IMR-90 (cell line): ENCODE data around the gene MGAT5. TPM values are rescaled to one million over a fixed set of nuclear protein-coding genes. Genes with fewer than 3 reads are reported as not detected.

Experiments
- ATAC-seq: fragments of 200-7000 bp; cut with Tn5 transposase; 2 replicates; pipeline ENCODE4 v1.9.1; 2020; ENCODE audit warnings: low read depth, mild to moderate bottlenecking, moderate library complexity
- BruUV-seq: library from RNA; stranded (reverse); fragments of 400-500 nt; replicated peaks from 2 replicates; lab custom pipeline; 2021; lab: Mats Ljungman, UMichigan
- CTCF ChIA-PET: fragments of 300-600 bp; formaldehyde crosslinking; extraction: SDS; loops from one replicate; lab custom pipeline; 2021; ENCODE audit warnings: antibody characterized with exemption; lab: Yijun Ruan, JAX
- POLR2A ChIA-PET: fragments of 300-600 bp; sonication (Branson Sonifier 250); formaldehyde crosslinking; loops from one replicate; lab custom pipeline; 2022; ENCODE audit warnings: antibody characterized with exemption; ENCODE audit not compliant: unreplicated experiment; lab: Charles Lee
- DNase-seq: peaks from one replicate; pipeline ENCODE4 v3.0.0; 2013
- H2AFZ ChIP-seq: replicated peaks from 2 replicates; pipeline ENCODE3; 2013; ENCODE audit warnings: low read length, mild to moderate bottlenecking; ENCODE audit not compliant: poor library complexity
- H2AK5ac ChIP-seq: 2 replicates; pipeline ENCODE4 v1.6.1; 2013; ENCODE audit warnings: low read depth, low read length, inconsistent platforms
- H2AK9ac ChIP-seq: replicated peaks from 2 replicates; pipeline ENCODE3; 2013; ENCODE audit warnings: mild to moderate bottlenecking, low read depth, low read length, moderate library complexity; ENCODE audit not compliant: poor library complexity
- H2BK120ac ChIP-seq: 2 replicates; pipeline ENCODE4 v1.6.1; 2013; ENCODE audit warnings: low read depth, low read length, inconsistent platforms
- H2BK15ac ChIP-seq: 3 replicates; pipeline ENCODE4 v1.6.1; 2013; ENCODE audit warnings: low read depth, low read length, inconsistent platforms
- H2BK20ac ChIP-seq: 2 replicates; pipeline ENCODE4 v1.6.1; 2013; ENCODE audit warnings: low read depth, mild to moderate bottlenecking, inconsistent platforms, low read length, moderate library complexity
- H2BK5ac ChIP-seq: 2 replicates; pipeline ENCODE4 v1.6.1; 2013; ENCODE audit warnings: mild to moderate bottlenecking, low read depth, low read length, inconsistent platforms; ENCODE audit not compliant: poor library complexity, severe bottlenecking
- H3K14ac ChIP-seq: replicated peaks from 2 replicates; pipeline ENCODE4 v1.6.1; 2013; ENCODE audit warnings: low read depth, low read length, inconsistent platforms
- H3K18ac ChIP-seq: 2 replicates; pipeline ENCODE4 v1.6.1; 2013; ENCODE audit warnings: low read depth, low read length, control low read depth
- H3K23ac ChIP-seq: 2 replicates; pipeline ENCODE4 v1.6.1; 2013; ENCODE audit warnings: low read depth, low read length, inconsistent platforms
- H3K27ac ChIP-seq: 2 replicates; pipeline ENCODE4 v1.5.1; 2013; ENCODE audit warnings: mild to moderate bottlenecking, control low read depth, low read length; ENCODE audit not compliant: insufficient read depth
- H3K27me3 ChIP-seq: 2 replicates; pipeline ENCODE4 v1.6.1; 2013; ENCODE audit warnings: low read length; ENCODE audit not compliant: control insufficient read depth, insufficient read depth
- H3K36me3 ChIP-seq: 2 replicates; pipeline ENCODE4 v1.6.1; 2013; ENCODE audit warnings: low read length, mixed read lengths; ENCODE audit not compliant: control insufficient read depth, insufficient read depth
- H3K4ac ChIP-seq: 2 replicates; pipeline ENCODE4 v1.6.1; 2013; ENCODE audit warnings: low read depth, low read length, inconsistent platforms
- H3K4me1 ChIP-seq: 2 replicates; pipeline ENCODE4 v1.6.1; 2013; ENCODE audit warnings: low read length, mixed read lengths; ENCODE audit not compliant: control insufficient read depth, insufficient read depth
- H3K4me2 ChIP-seq: 2 replicates; pipeline ENCODE4 v1.6.1; 2013; ENCODE audit warnings: low read depth, mild to moderate bottlenecking, control low read depth, low read length, moderate library complexity
- H3K4me3 ChIP-seq: 2 replicates; pipeline ENCODE4 v1.5.1; 2013; ENCODE audit warnings: low read depth, mild to moderate bottlenecking, control low read depth, low read length, moderate library complexity; ENCODE audit not compliant: insufficient read depth
- H3K56ac ChIP-seq: 2 replicates; pipeline ENCODE4 v1.6.1; 2013; ENCODE audit warnings: low read length, inconsistent platforms; ENCODE audit not compliant: insufficient read depth; ENCODE audit errors: extremely low read depth
- H3K79me1 ChIP-seq, 2 experiments: 2 replicates each; pipeline ENCODE4 v1.6.1; 2013; ENCODE audit warnings: low read length in 2 of 2, inconsistent platforms in 1 of 2, low read depth in 1 of 2
- H3K9ac ChIP-seq: 2 replicates; pipeline ENCODE4 v1.6.1; 2013; ENCODE audit warnings: low read depth, low read length, control low read depth
- H3K9me1 ChIP-seq: 2 replicates; pipeline ENCODE4 v1.6.1; 2013; ENCODE audit warnings: low read length, inconsistent platforms; ENCODE audit not compliant: insufficient read depth
- H3K9me3 ChIP-seq: 2 replicates; pipeline ENCODE4 v1.6.1; 2013; ENCODE audit warnings: low read length; ENCODE audit not compliant: control insufficient read depth, insufficient read depth
- H4K20me1 ChIP-seq: 2 replicates; pipeline ENCODE4 v1.6.1; 2013; ENCODE audit warnings: low read length, inconsistent platforms; ENCODE audit not compliant: insufficient read depth
- H4K5ac ChIP-seq: 2 replicates; pipeline ENCODE4 v1.6.1; 2013; ENCODE audit warnings: mild to moderate bottlenecking, low read depth, low read length, control low read depth
- H4K8ac ChIP-seq, 2 experiments: 2 replicates each; pipeline ENCODE4 v1.6.1; 2013; ENCODE audit warnings: low read depth in 2 of 2, low read length in 2 of 2, control low read depth in 1 of 2, inconsistent platforms in 1 of 2
- H4K91ac ChIP-seq: 2 replicates; pipeline ENCODE4 v1.6.1; 2013; ENCODE audit warnings: low read depth, low read length, inconsistent platforms; ENCODE audit not compliant: insufficient read depth
- BHLHE40 ChIP-seq: fragments of 150-350 bp; IDR thresholded peaks from 2 replicates; pipeline ENCODE4 v1.6.1; 2016; ENCODE audit warnings: mild to moderate bottlenecking, low read depth, low read length
- CEBPB ChIP-seq: IDR thresholded peaks from 2 replicates; pipeline ENCODE4 v1.6.1; 2012; ENCODE audit warnings: low read depth, low read length, improper control_type of control experiment
- CHD1 ChIP-seq: IDR thresholded peaks from 2 replicates; pipeline ENCODE4 v1.6.1; 2012; ENCODE audit warnings: low read depth, low read length, improper control_type of control experiment
- CTCF ChIP-seq: conservative IDR thresholded peaks from 2 replicates; pipeline ENCODE4 v1.5.1; 2012; ENCODE audit warnings: mild to moderate bottlenecking, low read depth, low read length, improper control_type of control experiment
- ELK1 ChIP-seq: fragments of 150-350 bp; IDR thresholded peaks from 2 replicates; pipeline ENCODE4 v1.6.1; 2016; ENCODE audit warnings: low read depth, mild to moderate bottlenecking, low read length, moderate library complexity, borderline replicate concordance
- FOS ChIP-seq: fragments of 150-350 bp; IDR thresholded peaks from 2 replicates; pipeline ENCODE4 v1.6.1; 2016; ENCODE audit warnings: low read depth, low read length
- MAFK ChIP-seq: IDR thresholded peaks from 2 replicates; pipeline ENCODE4 v1.6.1; 2012; ENCODE audit warnings: low read depth, low read length, improper control_type of control experiment
- MAZ ChIP-seq: IDR thresholded peaks from 2 replicates; pipeline ENCODE4 v1.6.1; 2012; ENCODE audit warnings: low read depth, mild to moderate bottlenecking, low read length, improper control_type of control experiment, moderate library complexity, borderline replicate concordance
- MXI1 ChIP-seq: IDR thresholded peaks from 2 replicates; pipeline ENCODE4 v1.6.1; 2012; ENCODE audit warnings: low read depth, mild to moderate bottlenecking, low read length, moderate library complexity, borderline replicate concordance
- NFE2L2 ChIP-seq: fragments of 150-350 bp; IDR thresholded peaks from 2 replicates; pipeline ENCODE4 v1.6.1; 2016; ENCODE audit warnings: low read depth, mild to moderate bottlenecking, low read length
- POLR2A ChIP-seq: IDR thresholded peaks from 2 replicates; pipeline ENCODE4 v1.6.1; 2012; ENCODE audit warnings: mild to moderate bottlenecking, low read depth, low read length
- RAD21 ChIP-seq: IDR thresholded peaks from 2 replicates; pipeline ENCODE4 v1.6.1; 2012; ENCODE audit warnings: low read length, improper control_type of control experiment
- RCOR1 ChIP-seq: IDR thresholded peaks from 2 replicates; pipeline ENCODE4 v1.6.1; 2012; ENCODE audit warnings: mild to moderate bottlenecking, low read length, improper control_type of control experiment; ENCODE audit not compliant: insufficient replicate concordance
- RFX5 ChIP-seq: IDR thresholded peaks from 2 replicates; pipeline ENCODE4 v1.8.0; 2012; ENCODE audit warnings: low read depth, mild to moderate bottlenecking, low read length, moderate library complexity
- SMC3 ChIP-seq: fragments of 150-350 bp; IDR thresholded peaks from 2 replicates; pipeline ENCODE4 v1.6.1; 2016; ENCODE audit warnings: low read depth, mild to moderate bottlenecking, antibody characterized with exemption, low read length, moderate library complexity
- USF2 ChIP-seq: fragments of 150-350 bp; IDR thresholded peaks from 2 replicates; pipeline ENCODE4 v1.6.1; 2017; ENCODE audit warnings: mild to moderate bottlenecking, antibody characterized with exemption, low read length, low read depth
- WGBS, 2 experiments: methylation state at CpG; one replicate each; pipeline versions ENCODE4 v1.1.5 to v1.1.7; 2013; ENCODE audit warnings: missing lambda C conversion rate in 2 of 2; ENCODE audit not compliant: insufficient read length in 1 of 2; ENCODE audit errors: extremely low coverage in 2 of 2; 5-methylcytosine and 5-hydroxymethylcytosine counted together
- dilution Hi-C: fragments of 300-500 bp; cut with HindIII; formaldehyde crosslinking; loops from one replicate; pipeline ENCODE4 v1.14.3; 2018; ENCODE audit warnings: low sequenced_read_pairs; ENCODE audit not compliant: unreplicated experiment
- in situ Hi-C: fragments of 300-500 bp; cut with MboI; formaldehyde crosslinking; loops from 3 replicates; pipeline ENCODE4 v1.14.3; 2019; ENCODE audit warnings: low sequenced_read_pairs, inconsistent platforms, mixed read lengths
- intact Hi-C: fragments of 100-400 bp; cut with micrococcal nuclease; formaldehyde crosslinking; loops from 2 replicates; pipeline ENCODE4 v1.10.0; 2022
- polyA plus RNA-seq, 3 experiments: library from polyadenylated mRNA; depleted of rRNA; stranded (reverse); fragments of >200 nt; gene quantifications; 2 replicates each; pipeline ENCODE4 v1.2.3, GENCODE V29; 2012; ENCODE audit warnings: low replicate concordance in 1 of 3
- total RNA-seq: library from RNA; depleted of rRNA; stranded (reverse); fragments of >200 nt; gene quantifications from 2 replicates; pipeline ENCODE4 v1.2.3, GENCODE V29; 2012

The MGAT5 gene
- total and polyA plus RNA-seq, 2 of the 4 experiments (the other 2 are of a cell fraction): 22.9 to 59.9 TPM

GRCh38 chr2:134489732-134490384 lies 236.0 kb downstream of the MGAT5 start:
- Histone ChIP-seq H3K23ac (no peak overlapping the region), H4K8ac (no peak overlapping the region), H2BK5ac (no peak overlapping the region), H2BK120ac (no peak overlapping the region), H3K4me1 (no peaks in the 10 kb centered on the region), H3K14ac (no peak overlapping the region), H3K36me3 (no peaks in the 10 kb centered on the region), H2AK9ac (no peak overlapping the region), H3K56ac (no peak overlapping the region), H2AFZ (peak overlapping the region; percentile 29), H3K9me3 (no peaks in the 10 kb centered on the region), H3K27ac (no peak overlapping the region), H3K4ac (no peak overlapping the region), H3K27me3 (peaks cover 31% of the 10 kb centered on the region), H3K79me1 (no peaks in the 10 kb centered on the region), H3K9ac (no peak overlapping the region), H3K4me3 (no peak overlapping the region), H2AK5ac (no peak overlapping the region), H3K18ac (no peak overlapping the region), H3K4me2 (no peak overlapping the region), H2BK15ac (no peak overlapping the region), H4K20me1 (no peaks in the 10 kb centered on the region), H4K5ac (no peak overlapping the region), H4K91ac (no peak overlapping the region), H2BK20ac (no peak overlapping the region), H3K9me1 (no peaks in the 10 kb centered on the region)
- POLR2A ChIA-PET: no interaction called here
- intact Hi-C loops: no loop called here
- in situ Hi-C loops: no loop called here
- BruUV-seq: no TSS peak
- dilution Hi-C loops: no loop called here
- ATAC-seq (no peak), DNase-seq (no peak)
- CTCF ChIA-PET: no interaction called here
- TF ChIP-seq RCOR1 (no peak), USF2 (no peak), FOS (no peak), CEBPB (no peak), NFE2L2 (no peak), POLR2A (no peak), SMC3 (no peak), CHD1 (no peak), CTCF (no peak), MAZ (no peak), MAFK (no peak), BHLHE40 (no peak), MXI1 (no peak), ELK1 (no peak), RFX5 (no peak), RAD21 (no peak)
- WGBS, 2 experiments: 77% methylated on average over 3 of the region's 11 CpGs; no CpG with 5 or more reads in 1 of the 2 experiments
